Mesendoderm (in vitro differentiated cells): Measurements from ENCODE around the gene DCAF4L1.

ENCODE experiments used
- DNase-seq: peaks from one replicate; pipeline ENCODE4 v3.0.0; 2013
- H2AK5ac ChIP-seq: 2 replicates; pipeline ENCODE4 v1.6.1; 2013; ENCODE audit warnings: low read length, inconsistent platforms
- H2BK120ac ChIP-seq: 2 replicates; pipeline ENCODE4 v1.6.1; 2013; ENCODE audit warnings: low read depth, mild to moderate bottlenecking, low read length, moderate library complexity, mixed read lengths
- H2BK15ac ChIP-seq: replicated peaks from 2 replicates; pipeline ENCODE4 v1.6.1; 2013; ENCODE audit warnings: low read depth, mild to moderate bottlenecking, moderate library complexity
- H2BK5ac ChIP-seq: 2 replicates; pipeline ENCODE4 v1.6.1; 2013; ENCODE audit warnings: low read length, inconsistent platforms
- H3K18ac ChIP-seq: 2 replicates; pipeline ENCODE4 v1.6.1; 2013; ENCODE audit warnings: mild to moderate bottlenecking, low read length, mixed read lengths
- H3K23ac ChIP-seq: one replicate; pipeline ENCODE4 v1.6.1; 2013; ENCODE audit warnings: low read length
- H3K27ac ChIP-seq: 2 replicates; pipeline ENCODE4 v1.5.1; 2013; ENCODE audit warnings: low read depth, mild to moderate bottlenecking, inconsistent platforms, low read length, moderate library complexity
- H3K27me3 ChIP-seq: 2 replicates; pipeline ENCODE4 v1.6.1; 2013; ENCODE audit warnings: low read length, control low read depth, mild to moderate bottlenecking, inconsistent platforms; ENCODE audit not compliant: insufficient read depth, poor library complexity
- H3K36me3 ChIP-seq: 2 replicates; pipeline ENCODE4 v1.6.1; 2013; ENCODE audit warnings: low read length, inconsistent platforms; ENCODE audit not compliant: control insufficient read depth, insufficient read depth
- H3K4ac ChIP-seq: one replicate; pipeline ENCODE4 v1.6.1; 2013; ENCODE audit warnings: low read depth, mild to moderate bottlenecking, low read length, moderate library complexity
- H3K4me1 ChIP-seq: 2 replicates; pipeline ENCODE4 v1.6.1; 2013; ENCODE audit warnings: low read depth, low read length, inconsistent platforms; ENCODE audit not compliant: control insufficient read depth
- H3K4me2 ChIP-seq: 2 replicates; pipeline ENCODE4 v1.6.1; 2013; ENCODE audit warnings: low read length
- H3K4me3 ChIP-seq: 2 replicates; pipeline ENCODE4 v1.5.1; 2013; ENCODE audit warnings: mild to moderate bottlenecking, low read length
- H3K56ac ChIP-seq: one replicate; pipeline ENCODE4 v1.6.1; 2013; ENCODE audit warnings: low read length
- H3K79me1 ChIP-seq: 2 replicates; pipeline ENCODE4 v1.6.1; 2013; ENCODE audit warnings: low read length, inconsistent platforms
- H3K79me2 ChIP-seq: 2 replicates; pipeline ENCODE4 v1.6.1; 2013; ENCODE audit warnings: mild to moderate bottlenecking, low read length; ENCODE audit not compliant: control insufficient read depth, insufficient read depth
- H3K9ac ChIP-seq: 2 replicates; pipeline ENCODE4 v1.6.1; 2013; ENCODE audit warnings: low read length, inconsistent platforms
- H4K5ac ChIP-seq: one replicate; pipeline ENCODE4 v1.6.1; 2013; ENCODE audit warnings: low read length
- H4K8ac ChIP-seq: one replicate; pipeline ENCODE4 v1.6.1; 2013; ENCODE audit warnings: low read depth, mild to moderate bottlenecking, control low read depth, low read length, moderate library complexity
- WGBS: extraction: QIAGEN DNeasy Blood & Tissue Kit; methylation state at CpG from one replicate; pipeline ENCODE4 v1.1.7; 2013; ENCODE audit warnings: low lambda C conversion rate, missing lambda C conversion rate; ENCODE audit not compliant: insufficient coverage; ENCODE audit errors: extremely low coverage; 5-methylcytosine and 5-hydroxymethylcytosine counted together

DCAF4L1 gene

DNA sequence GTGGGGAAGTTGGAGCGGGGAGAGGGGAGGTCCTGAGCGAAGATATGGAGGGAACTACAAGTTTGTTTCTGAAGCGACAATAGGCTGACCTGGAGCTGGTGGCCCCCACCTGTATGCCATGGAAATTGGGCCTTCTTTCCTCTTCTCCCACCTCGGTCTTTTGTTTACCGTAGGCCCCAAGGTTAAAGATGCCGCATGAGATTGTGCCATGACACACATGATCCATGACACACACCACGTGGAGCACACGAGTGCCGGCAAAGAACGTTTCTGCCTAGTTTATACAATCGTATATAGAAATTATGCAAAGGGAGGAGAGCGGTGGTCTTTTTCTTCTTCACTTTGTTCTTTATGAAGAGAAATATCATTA lies 45.9 kb upstream of the DCAF4L1 start:
- no peak overlapping the region for H4K5ac ChIP-seq
- peak overlapping the region; percentile 78 for H3K4me2 ChIP-seq
- peaks cover 19% of the 10 kb centered on the region for H3K79me2 ChIP-seq
- H4K8ac ChIP-seq, result no peak overlapping the region
- no CpG with 5 or more reads among the region's 12 CpGs for WGBS
- no peaks in the 10 kb centered on the region for H3K27me3 ChIP-seq
- H3K4me1 ChIP-seq, result no peaks in the 10 kb centered on the region
- H3K27ac ChIP-seq, result peak overlapping the region; percentile 94
- H3K4ac ChIP-seq, result no peak overlapping the region
- no peak overlapping the region for H2BK120ac ChIP-seq
- H3K9ac ChIP-seq, result peak overlapping the region; percentile 93
- no peak overlapping the region for H3K18ac ChIP-seq
- no peak overlapping the region for H2AK5ac ChIP-seq
- H2BK5ac ChIP-seq, result no peak overlapping the region
- peak overlapping the region; percentile 96 for H3K56ac ChIP-seq
- H3K36me3 ChIP-seq, result no peaks in the 10 kb centered on the region
- H3K79me1 ChIP-seq, result peaks cover 1% of the 10 kb centered on the region
- DNase-seq, result no peak
- no peak overlapping the region for H2BK15ac ChIP-seq
- H3K4me3 ChIP-seq, result peak overlapping the region; percentile 97
- peak overlapping the region; percentile 72 for H3K23ac ChIP-seq

DNA sequence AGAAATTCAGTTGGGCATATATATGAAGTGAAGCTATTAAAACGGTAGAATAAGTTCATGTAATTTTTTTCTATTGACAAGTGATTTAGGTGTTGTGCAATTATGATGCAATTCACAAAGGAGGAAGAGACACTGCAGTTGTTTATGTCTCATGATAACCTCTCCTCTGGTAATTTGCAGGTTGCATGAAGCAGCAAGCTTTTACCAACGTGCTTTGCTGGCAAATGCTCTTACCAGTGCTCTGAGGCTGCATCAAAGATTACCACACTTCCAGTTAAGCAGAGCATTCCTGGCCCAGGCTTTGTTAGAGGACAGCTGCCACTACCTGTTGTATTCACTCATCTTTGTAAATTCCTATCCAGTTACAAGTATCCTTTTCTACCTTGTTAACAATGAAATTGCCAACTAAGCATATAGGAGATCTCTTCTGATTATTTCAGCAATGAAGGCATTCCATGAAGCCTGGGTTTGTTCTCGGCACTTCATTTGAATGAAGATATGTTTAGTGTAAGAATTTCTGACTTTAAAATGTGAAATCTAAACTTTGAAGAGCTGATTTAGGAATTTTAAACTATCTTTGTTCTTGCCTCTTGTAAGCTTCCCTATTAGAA lies 42.4 kb upstream of the DCAF4L1 start:
- H2AK5ac ChIP-seq, result no peak overlapping the region
- no peak overlapping the region for H4K5ac ChIP-seq
- H3K56ac ChIP-seq, result no peak overlapping the region
- no peak overlapping the region for H3K23ac ChIP-seq
- peaks cover 1% of the 10 kb centered on the region for H3K79me1 ChIP-seq
- H3K27ac ChIP-seq, result no peak overlapping the region
- H3K36me3 ChIP-seq, result no peaks in the 10 kb centered on the region
- H3K79me2 ChIP-seq, result peaks cover 19% of the 10 kb centered on the region
- DNase-seq, result peak; percentile 82
- H3K27me3 ChIP-seq, result no peaks in the 10 kb centered on the region
- H3K4ac ChIP-seq, result no peak overlapping the region
- no peak overlapping the region for H2BK5ac ChIP-seq
- no peaks in the 10 kb centered on the region for H3K4me1 ChIP-seq
- no peak overlapping the region for H2BK120ac ChIP-seq
- no peak overlapping the region for H3K9ac ChIP-seq
- H4K8ac ChIP-seq, result no peak overlapping the region
- H2BK15ac ChIP-seq, result no peak overlapping the region
- no peak overlapping the region for H3K4me3 ChIP-seq
- 100% methylated on average over 1 of the region's 3 CpGs for WGBS
- no peak overlapping the region for H3K18ac ChIP-seq
- no peak overlapping the region for H3K4me2 ChIP-seq

DNA sequence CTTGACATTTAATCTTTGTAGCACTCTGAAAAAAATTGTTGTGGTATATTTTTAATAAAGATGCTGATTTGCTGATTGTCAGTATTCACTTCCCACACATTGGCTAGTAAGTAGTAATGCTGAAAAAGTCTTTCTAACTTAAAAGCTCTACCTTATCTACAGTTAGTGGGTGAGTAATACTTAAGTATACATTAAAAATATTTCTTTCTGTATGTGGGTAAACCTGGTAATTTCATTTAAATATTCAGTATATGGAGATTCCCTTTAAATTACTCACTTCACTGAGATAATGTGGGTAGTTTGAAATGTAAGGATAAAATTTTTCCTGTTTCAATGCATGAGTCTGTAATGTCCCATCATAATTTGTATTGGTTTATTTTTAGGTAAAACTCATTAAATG lies 40.7 kb upstream of the DCAF4L1 start:
- no peak overlapping the region for H2BK5ac ChIP-seq
- no peak overlapping the region for H2BK120ac ChIP-seq
- no peak overlapping the region for H3K4me2 ChIP-seq
- no peak overlapping the region for H3K9ac ChIP-seq
- H3K27me3 ChIP-seq, result no peaks in the 10 kb centered on the region
- no peak overlapping the region for H2BK15ac ChIP-seq
- peaks cover 15% of the 10 kb centered on the region for H3K79me2 ChIP-seq
- H3K4me1 ChIP-seq, result no peaks in the 10 kb centered on the region
- no peak overlapping the region for H3K27ac ChIP-seq
- H3K56ac ChIP-seq, result no peak overlapping the region
- H3K79me1 ChIP-seq, result peaks cover 1% of the 10 kb centered on the region
- H3K4ac ChIP-seq, result no peak overlapping the region
- no peak overlapping the region for H4K8ac ChIP-seq
- no peak for DNase-seq
- H4K5ac ChIP-seq, result no peak overlapping the region
- H3K36me3 ChIP-seq, result no peaks in the 10 kb centered on the region
- no peak overlapping the region for H3K18ac ChIP-seq
- H3K4me3 ChIP-seq, result no peak overlapping the region
- H2AK5ac ChIP-seq, result no peak overlapping the region
- no peak overlapping the region for H3K23ac ChIP-seq

DNA sequence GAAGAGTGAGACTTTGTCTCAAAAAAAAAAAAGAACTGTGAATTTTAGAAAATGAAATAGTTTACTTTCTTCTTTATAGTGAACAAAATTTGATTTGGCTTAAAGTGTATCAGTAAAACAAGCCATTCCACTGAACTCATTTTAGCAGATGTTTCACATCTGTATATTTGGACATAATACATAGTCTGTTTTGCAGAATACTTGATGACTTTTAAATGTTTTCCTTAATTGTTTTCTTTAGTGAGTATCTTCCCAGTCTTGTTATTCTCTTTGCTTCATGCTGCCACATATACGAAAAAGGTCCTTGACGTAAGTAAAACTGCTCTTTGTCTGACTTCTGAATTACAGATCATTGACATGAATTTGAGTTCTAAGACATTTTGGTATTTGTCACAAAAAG lies 38.0 kb upstream of the DCAF4L1 start:
- Histone ChIP-seq H2AK5ac (no peak overlapping the region), H4K5ac (no peak overlapping the region), H3K4ac (no peak overlapping the region), H3K36me3 (no peaks in the 10 kb centered on the region), H4K8ac (no peak overlapping the region), H3K23ac (no peak overlapping the region), H3K9ac (no peak overlapping the region), H2BK5ac (no peak overlapping the region), H3K56ac (no peak overlapping the region), H3K79me1 (no peaks in the 10 kb centered on the region), H3K4me1 (no peaks in the 10 kb centered on the region), H2BK120ac (no peak overlapping the region), H3K4me3 (no peak overlapping the region), H2BK15ac (no peak overlapping the region), H3K4me2 (no peak overlapping the region), H3K27ac (no peak overlapping the region), H3K18ac (no peak overlapping the region), H3K79me2 (peaks cover 2% of the 10 kb centered on the region), H3K27me3 (no peaks in the 10 kb centered on the region)
- no CpG with 5 or more reads among the region's 2 CpGs for WGBS
- no peak for DNase-seq

DNA sequence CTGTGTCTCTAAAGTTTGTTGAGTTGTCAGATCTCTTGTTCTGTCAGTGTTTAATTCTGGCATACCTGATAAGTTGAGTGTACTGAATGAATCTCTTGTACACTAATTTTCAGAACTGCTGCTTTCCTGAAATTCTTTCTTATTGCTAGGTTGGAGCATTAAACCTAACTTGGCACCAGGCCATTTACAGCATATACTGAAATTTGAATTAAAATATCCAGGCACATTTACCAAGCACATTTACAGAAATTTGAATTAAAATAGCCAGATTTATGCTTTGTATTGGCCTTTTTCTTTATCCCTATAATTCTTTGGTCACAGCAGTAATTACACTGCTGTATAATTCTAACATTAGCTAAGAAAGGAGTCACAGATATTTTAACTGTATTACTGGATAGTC lies 37.5 kb upstream of the DCAF4L1 start:
- no peaks in the 10 kb centered on the region for H3K4me1 ChIP-seq
- no peak overlapping the region for H2BK120ac ChIP-seq
- no peaks in the 10 kb centered on the region for H3K27me3 ChIP-seq
- H2BK5ac ChIP-seq, result no peak overlapping the region
- H3K4me3 ChIP-seq, result no peak overlapping the region
- H3K18ac ChIP-seq, result no peak overlapping the region
- no peak overlapping the region for H3K4me2 ChIP-seq
- H3K27ac ChIP-seq, result no peak overlapping the region
- peaks cover under 1% of the 10 kb centered on the region for H3K79me2 ChIP-seq
- no peak for DNase-seq
- H2AK5ac ChIP-seq, result no peak overlapping the region
- no peak overlapping the region for H3K9ac ChIP-seq
- H3K4ac ChIP-seq, result no peak overlapping the region
- no peak overlapping the region for H3K23ac ChIP-seq
- H4K8ac ChIP-seq, result no peak overlapping the region
- H3K79me1 ChIP-seq, result no peaks in the 10 kb centered on the region
- H4K5ac ChIP-seq, result no peak overlapping the region
- H2BK15ac ChIP-seq, result no peak overlapping the region
- H3K36me3 ChIP-seq, result no peaks in the 10 kb centered on the region
- H3K56ac ChIP-seq, result no peak overlapping the region

DNA sequence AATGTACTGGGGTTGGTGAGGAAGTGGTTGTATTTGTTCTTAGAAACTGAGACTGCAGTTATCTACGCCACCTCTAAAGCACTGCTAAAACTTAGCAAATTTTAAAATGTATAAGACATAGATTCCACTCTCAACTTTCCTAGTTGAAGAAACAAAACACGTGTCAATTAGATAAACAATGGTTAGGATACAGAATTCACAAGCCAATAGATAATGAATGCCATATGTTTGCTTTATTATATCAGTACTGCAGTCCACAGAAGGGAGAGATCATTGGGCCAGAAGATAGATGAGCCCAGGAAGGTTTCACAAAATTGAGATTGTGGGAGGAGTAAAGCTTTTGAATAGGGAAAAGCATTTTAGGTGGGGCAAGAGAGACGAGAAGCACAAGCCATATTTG lies 32.0 kb upstream of the DCAF4L1 start:
- no peak overlapping the region for H3K4me3 ChIP-seq
- H3K9ac ChIP-seq, result no peak overlapping the region
- H3K79me1 ChIP-seq, result no peaks in the 10 kb centered on the region
- H3K4me1 ChIP-seq, result no peaks in the 10 kb centered on the region
- no peak overlapping the region for H2BK120ac ChIP-seq
- H4K8ac ChIP-seq, result no peak overlapping the region
- DNase-seq, result no peak
- H3K18ac ChIP-seq, result no peak overlapping the region
- H4K5ac ChIP-seq, result no peak overlapping the region
- H3K36me3 ChIP-seq, result no peaks in the 10 kb centered on the region
- H3K27ac ChIP-seq, result no peak overlapping the region
- H3K56ac ChIP-seq, result no peak overlapping the region
- WGBS, result no CpG with 5 or more reads among the region's 3 CpGs
- no peak overlapping the region for H2AK5ac ChIP-seq
- no peak overlapping the region for H3K23ac ChIP-seq
- no peaks in the 10 kb centered on the region for H3K27me3 ChIP-seq
- no peaks in the 10 kb centered on the region for H3K79me2 ChIP-seq
- no peak overlapping the region for H3K4me2 ChIP-seq
- no peak overlapping the region for H3K4ac ChIP-seq
- H2BK5ac ChIP-seq, result no peak overlapping the region
- H2BK15ac ChIP-seq, result no peak overlapping the region
